ENCODE results near the gene FAM118B. TPM values are rescaled to one million over a fixed set of nuclear protein-coding genes. Genes with fewer than 3 reads are reported as not detected.

FAM118B gene
- total RNA-seq: 10.4 and 11.6 TPM in 2 replicates

DNA sequence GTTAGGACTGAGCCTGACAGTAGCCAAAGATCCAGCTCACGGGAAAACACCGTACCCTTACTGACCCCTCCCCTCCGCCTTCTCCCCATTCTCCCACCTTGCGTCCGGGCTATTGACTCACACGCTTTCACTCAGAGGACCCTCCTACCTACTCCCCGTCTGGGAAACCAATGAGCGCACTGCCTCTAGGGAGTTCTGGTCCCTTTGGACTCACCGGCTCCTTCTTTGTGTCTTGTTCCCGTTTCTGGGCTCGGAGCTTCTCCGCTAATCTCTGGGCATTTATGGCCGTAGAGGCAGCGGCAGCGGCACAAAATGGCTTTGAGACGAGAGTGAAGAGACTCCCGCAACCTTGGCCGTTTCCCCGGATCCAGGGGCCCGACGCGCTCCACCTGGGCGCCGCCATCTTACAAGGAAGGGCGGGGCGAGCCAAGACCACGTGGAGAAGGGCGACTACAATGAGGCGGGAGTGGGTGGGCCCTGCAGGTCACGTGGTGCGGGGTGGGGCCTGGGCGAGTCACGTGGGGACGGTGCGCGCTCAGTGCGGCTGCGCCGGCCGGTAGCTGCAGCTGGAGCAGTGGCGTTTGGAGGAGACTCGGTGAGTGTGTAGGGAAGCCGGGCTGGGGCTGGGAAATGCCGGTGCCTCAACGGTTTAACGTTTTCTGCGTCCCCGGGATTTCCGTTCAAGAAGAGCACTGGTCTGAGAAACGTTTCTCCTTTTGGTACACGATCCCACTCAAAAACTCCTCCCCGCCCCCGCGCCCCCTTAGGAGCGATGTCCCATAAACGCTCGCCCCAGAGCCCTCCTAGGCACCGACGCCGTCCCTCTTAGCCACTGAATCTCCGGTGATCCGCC is at the start of gene FAM118B, which contains the start of gene RPUSD4:
TSS of gene FAM118B (plus strand) at position 547 of the 853 bp plus-strand sequence. CDS start 23,220 bp downstream, outside the sequence.
TSS of gene RPUSD4 (minus strand) at position 415 of the 853 bp plus-strand sequence. CDS start at position 403, 12 bp downstream.

DNA sequence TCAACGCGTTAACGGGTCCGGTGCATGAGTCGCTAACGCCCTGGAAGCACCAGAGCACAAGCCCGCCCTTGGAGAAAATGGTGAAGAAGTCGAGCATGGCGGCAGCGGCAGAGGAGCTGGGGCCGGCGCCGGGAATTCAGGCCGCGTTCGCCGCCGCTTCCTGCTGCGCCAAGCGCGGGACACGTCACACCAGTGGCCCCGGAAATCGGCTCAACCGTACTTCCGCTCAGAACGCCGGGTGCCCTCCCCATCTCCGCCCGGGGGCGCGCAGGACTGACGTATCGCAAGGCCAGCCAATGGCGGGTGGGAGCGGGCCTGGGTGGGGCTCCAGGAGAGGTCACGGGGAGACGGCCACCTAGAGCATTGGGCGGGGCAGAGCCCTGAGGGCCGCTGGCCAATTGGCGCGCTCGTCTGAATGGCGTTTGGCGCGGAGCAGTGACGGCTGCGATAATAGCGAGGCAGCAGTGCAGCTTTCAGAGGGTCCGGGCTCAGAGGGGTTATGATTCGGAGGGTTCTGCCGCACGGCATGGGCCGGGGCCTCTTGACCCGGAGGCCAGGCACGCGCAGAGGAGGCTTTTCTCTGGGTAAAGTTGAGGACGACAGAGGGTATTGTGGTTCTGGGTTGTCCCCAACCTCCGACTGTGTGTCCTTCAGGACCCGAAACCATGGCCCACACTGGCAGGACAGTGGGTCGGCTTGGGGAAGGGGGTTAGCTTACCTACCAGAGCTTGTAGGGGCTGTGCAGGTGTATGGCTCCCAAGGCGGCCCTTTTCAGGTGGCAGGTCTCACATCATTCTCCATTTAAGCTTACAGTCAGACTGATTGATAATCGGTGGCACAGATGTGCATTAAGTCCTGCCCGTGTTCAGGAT is 57.4 kb downstream of the FAM118B start, which contains the start of the genes FOXRED1 and SRPRA:
TSS of gene FOXRED1 (plus strand) at position 447 of the 872 bp plus-strand sequence. CDS start at position 500, 53 bp downstream.
TSS of gene SRPRA (minus strand) at position 188 of the 872 bp plus-strand sequence. CDS start at position 97, 91 bp downstream.

DNA sequence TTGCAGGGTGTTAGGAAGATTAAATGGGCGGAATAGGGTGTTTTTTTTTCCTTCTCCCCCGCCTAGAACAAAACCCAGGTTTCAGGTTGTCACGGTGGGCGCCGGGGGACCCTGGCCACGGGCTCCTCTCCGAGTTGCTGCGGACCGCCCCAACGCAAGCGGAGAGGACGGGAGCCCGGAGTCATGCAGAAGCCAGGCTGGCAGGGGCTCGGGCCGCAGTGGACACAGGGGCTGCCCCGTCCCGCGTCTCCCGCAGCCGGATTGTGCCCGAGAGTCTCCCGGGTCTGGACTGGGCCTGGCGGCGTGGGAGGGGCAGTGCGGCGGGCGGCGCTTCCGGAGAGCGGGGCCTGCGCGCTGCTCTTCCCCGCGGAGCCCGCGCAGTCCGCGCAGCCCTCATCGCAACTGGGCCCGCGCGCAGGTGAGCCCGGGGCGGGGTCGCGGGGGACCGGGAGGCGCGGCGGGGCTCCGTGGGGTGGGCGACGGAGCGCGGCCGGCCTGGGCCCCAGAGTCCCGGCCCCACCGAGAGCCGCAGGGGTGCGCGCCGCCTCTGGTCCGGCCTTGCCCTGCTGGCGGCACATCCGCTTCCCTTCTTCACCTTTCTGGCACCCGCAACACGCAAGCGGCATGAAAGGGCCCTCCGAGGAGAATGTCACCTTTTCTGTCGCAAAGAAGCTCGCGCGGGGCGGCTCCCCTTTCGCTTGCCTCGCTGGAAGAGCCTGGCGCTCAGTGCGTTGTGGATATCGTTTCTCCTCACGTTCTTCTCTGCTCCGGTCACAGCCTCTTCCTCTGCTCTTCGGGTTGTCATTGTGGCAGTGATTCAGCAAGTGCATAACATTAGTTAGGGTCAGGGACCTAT is 71.4 kb downstream of the FAM118B start, which contains the start of gene TIRAP:
TSS of gene TIRAP (plus strand) at position 358 of the 856 bp plus-strand sequence. CDS start 7,802 bp downstream, outside the sequence.

DNA sequence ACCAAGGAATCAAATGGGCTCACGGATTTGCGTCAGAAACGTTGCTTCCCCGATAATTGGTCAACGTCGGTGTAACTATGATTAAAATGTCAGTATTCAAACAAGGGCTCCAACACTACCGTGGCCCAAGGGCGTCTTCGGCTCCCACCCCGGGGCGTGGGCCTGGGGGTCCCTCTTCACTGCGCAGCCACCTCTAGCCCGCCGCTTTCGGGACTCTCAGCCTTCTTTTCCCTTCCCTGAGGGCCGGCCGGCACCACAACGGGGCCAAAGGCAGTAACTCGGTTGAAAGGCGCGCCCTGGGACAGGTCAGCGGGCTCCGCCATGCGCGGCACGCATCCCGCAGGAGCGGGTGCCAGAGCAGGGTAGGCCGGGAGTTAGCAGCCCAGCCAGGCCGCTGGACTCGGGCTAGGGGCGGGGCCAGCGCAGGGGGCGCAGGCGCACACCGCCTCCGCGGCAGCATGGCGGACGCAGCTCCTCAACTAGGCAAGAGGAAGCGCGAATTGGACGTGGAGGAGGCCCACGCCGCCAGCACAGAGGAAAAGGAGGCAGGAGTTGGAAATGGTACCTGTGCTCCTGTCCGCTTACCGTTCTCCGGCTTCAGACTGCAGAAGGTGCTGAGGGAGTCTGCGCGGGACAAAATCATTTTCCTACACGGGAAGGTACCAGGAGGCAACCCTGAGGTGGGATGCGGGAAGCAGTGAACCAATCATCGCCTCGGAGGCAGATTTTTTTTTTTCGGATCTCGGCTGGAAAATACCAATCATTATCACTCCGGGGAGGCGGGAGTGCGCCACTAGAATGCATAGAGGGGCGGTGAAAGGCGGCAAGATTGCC is 92.3 kb downstream of the FAM118B start, which contains the start of gene DCPS:
TSS of gene DCPS (plus strand) at position 438 of the 834 bp plus-strand sequence. CDS start at position 459, 21 bp downstream.

Other genes starting within 250 kb of the FAM118B start
- gene CDON, start 148.9 kb upstream of the FAM118B start, total RNA-seq: 1.6 and 3.8 TPM in 2 replicates
- gene RPUSD4, start 132 bp upstream of the FAM118B start, total RNA-seq: 14.9 and 15.3 TPM in 2 replicates
- gene SRPRA, start 57.1 kb downstream of the FAM118B start, total RNA-seq: 64.7 and 72.8 TPM in 2 replicates
- gene FOXRED1, start 57.4 kb downstream of the FAM118B start, total RNA-seq: 16.1 and 31.8 TPM in 2 replicates
- gene TIRAP, start 71.3 kb downstream of the FAM118B start, total RNA-seq: 3.8 and 4.4 TPM in 2 replicates
- 24.1 and 27.5 TPM in 2 replicates for gene DCPS, start 92.3 kb downstream of the FAM118B start, total RNA-seq
- 18.4 and 21.8 TPM in 2 replicates for gene ST3GAL4, start 143.9 kb downstream of the FAM118B start, total RNA-seq

All from airway epithelial cell (primary cell).